B cell (primary cell): Measurements from ENCODE around the gene KCNK2.

Source experiments
- EZH2 ChIP-seq: IDR thresholded peaks from 2 replicates; pipeline ENCODE4 v1.6.1; 2012; ENCODE audit warnings: borderline replicate concordance, low read depth, mild to moderate bottlenecking, moderate library complexity, low read length; ENCODE audit not compliant: insufficient read depth, poor library complexity, severe bottlenecking
- TF ChIP-seq, protein P1 (sequence below): fragments of 200-600 bp; IDR thresholded peaks from one replicate; pipeline ENCODE4 v1.8.0; 2022; ENCODE audit warnings: antibody characterized with exemption, mild to moderate bottlenecking

DNA sequence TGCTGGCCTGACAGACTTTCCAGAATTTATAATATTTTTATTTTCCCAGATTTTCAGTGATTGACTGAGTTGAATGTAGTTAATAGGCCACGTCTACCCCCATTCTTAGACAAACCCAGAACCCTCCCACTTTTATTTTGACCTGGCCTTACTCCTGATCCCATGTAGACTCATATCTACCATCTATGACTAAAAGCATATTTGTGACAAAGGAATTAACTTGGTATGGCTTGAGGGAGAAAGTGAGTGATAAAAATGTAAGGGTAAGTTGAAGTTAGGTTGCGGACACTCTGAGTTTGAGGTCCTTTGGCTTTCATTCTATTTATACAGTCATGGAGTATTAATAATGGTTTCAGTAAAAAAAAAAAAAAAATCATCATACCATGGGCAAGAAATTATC lies 168.4 kb downstream of the KCNK2 start:
- TF ChIP-seq EZH2: no peak
- TF ChIP-seq, protein P1, sequence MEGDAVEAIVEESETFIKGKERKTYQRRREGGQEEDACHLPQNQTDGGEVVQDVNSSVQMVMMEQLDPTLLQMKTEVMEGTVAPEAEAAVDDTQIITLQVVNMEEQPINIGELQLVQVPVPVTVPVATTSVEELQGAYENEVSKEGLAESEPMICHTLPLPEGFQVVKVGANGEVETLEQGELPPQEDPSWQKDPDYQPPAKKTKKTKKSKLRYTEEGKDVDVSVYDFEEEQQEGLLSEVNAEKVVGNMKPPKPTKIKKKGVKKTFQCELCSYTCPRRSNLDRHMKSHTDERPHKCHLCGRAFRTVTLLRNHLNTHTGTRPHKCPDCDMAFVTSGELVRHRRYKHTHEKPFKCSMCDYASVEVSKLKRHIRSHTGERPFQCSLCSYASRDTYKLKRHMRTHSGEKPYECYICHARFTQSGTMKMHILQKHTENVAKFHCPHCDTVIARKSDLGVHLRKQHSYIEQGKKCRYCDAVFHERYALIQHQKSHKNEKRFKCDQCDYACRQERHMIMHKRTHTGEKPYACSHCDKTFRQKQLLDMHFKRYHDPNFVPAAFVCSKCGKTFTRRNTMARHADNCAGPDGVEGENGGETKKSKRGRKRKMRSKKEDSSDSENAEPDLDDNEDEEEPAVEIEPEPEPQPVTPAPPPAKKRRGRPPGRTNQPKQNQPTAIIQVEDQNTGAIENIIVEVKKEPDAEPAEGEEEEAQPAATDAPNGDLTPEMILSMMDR: no peak
